IPS-NIHi7 (cell line): ENCODE results near the gene NR5A2.
A peak's percentile ranks its signal among the peaks of the same experiment; 100 is the strongest.

Source experiments
- DNase-seq: peaks from one replicate; pipeline ENCODE4 v3.0.0; 2012; ENCODE audit warnings: mixed read lengths; ENCODE audit errors: extremely low spot score

Gene NR5A2

GRCh38 chr1:200072636-200073285 is 45.3 kb downstream of the NR5A2 start:
- DNase-seq, result no peak

GRCh38 chr1:200073286-200073637 is 45.8 kb downstream of the NR5A2 start:
- DNase-seq, result no peak

DNA sequence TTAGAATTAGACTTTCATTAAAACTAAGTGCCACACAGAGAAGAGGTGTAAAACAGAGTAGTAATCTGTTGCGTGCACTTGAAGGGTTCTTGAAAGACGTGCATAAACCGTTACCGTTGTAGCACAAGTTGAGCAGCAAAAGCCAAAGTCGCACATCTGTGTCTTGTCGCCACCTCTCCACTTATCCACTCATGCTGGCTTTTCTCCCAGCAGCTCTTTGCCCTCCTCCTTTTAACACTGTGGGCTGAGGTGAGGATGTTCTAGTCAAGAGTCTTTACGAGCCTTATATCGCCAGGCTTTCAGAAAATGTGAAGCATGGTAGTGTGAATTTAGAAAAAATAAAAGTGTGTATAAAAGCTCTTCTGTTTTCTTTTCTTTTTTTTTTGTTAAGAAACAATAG is 48.0 kb downstream of the NR5A2 start:
- no peak for DNase-seq

DNA sequence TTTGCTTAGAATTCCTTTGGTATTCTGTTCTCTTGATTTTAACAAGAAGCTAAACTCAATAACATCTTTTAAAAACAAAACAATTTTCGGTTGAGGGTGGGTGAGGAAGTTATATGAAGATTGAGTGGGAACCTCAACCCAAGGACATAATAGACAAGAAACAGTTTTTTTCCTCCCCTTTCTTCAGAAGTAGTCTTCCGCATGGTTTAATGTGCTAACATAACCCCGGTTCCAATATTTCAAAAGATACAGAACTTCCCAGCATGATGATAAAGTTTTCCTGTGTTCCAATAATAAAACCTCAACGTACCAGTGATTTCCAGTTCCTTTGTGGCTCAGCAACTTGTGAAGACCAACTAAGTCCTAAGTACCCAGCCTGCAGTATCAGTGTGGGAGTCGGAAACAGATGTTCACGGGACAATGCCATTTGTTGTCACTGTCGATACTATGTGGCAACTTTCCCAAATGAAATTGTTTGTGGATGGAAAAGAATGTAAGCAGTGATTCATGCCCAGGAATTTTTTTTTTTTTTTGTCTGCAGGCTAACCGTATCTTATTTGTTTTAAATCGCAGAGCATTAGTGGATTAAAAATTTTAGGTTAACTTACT is 48.5 kb downstream of the NR5A2 start:
- DNase-seq, result no peak

DNA sequence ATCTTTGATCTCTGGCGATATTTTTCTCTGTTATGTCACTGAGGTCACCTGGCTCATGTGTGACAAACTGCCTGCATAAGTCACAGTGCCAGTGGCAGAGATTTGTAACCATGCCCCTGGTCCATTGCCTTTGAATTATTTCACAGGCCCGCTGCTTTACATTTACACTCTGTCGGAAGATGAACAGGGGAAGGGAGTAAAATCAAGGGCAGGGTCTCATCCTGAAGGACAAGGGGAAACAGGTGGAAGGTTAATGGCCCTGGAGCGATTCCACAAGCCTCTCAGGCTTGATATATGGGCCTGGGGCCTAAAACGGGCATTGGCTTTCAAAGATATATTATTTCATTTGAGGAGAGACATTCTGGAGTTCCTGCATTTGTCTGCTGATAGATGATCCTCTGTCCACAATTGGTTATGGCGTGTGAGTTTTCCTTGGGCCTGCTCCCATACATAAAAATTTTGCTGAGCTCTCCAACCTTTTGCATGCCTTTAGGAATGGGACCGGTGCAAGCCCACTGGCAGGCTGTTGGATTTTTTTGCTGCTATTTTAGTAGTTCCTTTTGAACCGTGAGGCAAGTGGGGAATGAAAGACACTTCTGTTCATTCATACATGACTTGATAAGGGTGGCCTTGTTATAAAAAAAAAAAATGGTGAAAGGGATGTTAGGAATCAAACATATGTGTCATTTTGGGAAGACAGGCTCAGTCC is 51.9 kb downstream of the NR5A2 start:
- no peak for DNase-seq

DNA sequence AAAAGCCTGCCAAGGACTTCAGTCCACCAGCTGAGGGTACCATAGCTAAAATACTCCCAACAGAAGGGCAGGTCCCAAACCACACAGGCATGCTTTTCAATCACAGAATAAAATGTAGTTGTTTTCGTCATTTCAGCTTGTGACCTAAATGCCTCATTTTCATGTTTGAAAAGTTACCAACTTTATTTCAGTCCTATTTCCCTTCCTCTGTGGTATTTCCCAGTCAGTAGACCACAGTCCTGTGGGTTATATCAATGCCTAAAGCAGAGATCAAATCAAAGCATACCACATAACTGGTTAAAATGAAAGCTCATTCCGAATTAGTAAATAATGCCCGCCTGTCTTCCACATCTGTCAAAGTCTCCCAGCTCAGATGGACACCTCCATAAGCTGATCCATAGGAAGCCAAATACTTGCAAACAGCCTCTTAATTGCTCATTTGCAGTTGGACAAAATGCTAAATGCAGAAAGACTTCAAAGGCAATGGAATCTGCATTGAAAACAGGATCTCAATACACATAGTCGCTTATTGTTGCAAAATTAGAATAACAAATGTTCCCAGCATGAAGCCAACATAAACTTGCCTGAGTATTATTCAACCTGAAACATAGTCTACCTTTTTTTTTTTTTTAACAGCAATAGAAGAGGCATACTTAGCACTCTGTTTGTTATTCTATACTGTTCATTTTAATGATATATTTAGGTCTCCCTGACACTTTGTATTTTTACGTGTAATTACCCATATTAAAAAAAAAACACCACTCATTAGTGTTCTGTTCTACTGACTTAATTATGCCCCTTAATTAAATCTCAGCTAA is 53.9 kb downstream of the NR5A2 start:
- no peak for DNase-seq

- peak; percentile 24 for DNase-seq
Measured at GRCh38 chr1:200081969-200082245, 54.4 kb downstream of the NR5A2 start.

GRCh38 chr1:200082329-200082728 is 54.8 kb downstream of the NR5A2 start:
- DNase-seq, result no peak

DNA sequence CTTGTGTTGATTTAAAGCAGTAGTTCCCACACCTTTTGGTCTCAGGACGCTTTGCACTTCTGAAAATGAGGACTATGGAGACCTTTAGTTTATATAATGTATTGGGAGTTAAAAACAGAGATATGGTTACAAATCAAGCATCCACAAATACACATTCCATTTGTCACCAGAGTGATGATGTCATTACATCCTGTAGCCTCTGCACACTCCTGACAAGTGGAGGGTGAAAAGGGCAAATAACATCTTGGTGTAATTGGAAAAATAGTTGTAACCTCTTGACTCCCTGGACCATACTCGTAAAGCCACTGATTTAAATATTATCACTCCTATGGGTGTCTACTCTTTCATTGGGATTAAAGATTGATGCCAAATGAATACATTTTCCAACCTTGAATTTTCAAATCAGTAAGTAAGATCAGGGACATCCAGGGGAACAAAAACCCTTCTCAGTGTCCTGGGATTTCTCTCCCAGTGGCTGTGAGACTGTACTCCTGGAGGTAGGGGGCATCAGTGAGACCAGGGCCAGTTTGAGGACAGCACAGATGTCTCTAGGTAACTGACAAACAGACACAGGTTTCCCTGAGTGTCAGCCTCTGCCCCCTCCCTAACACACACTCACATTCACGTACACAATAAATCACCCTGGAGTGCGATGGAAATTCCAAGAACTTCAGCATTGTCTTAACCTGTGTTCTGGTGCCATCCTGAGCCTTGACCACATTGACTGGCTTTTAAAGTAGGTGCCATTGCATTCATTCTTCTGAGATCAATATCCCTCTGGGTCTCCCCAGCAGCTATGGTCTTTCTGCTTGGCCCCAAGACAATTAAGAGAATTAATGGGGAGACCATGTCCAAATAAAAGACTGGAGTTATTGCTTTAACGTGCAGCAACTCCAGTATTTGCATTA is 63.0 kb downstream of the NR5A2 start:
- peak; percentile 67 for DNase-seq

GRCh38 chr1:200095057-200095577 is 67.6 kb downstream of the NR5A2 start:
- DNase-seq, result no peak

GRCh38 chr1:200096774-200097173 is 69.3 kb downstream of the NR5A2 start:
- DNase-seq, result no peak

GRCh38 chr1:200099040-200099439 is 71.5 kb downstream of the NR5A2 start:
- DNase-seq, result no peak

DNA sequence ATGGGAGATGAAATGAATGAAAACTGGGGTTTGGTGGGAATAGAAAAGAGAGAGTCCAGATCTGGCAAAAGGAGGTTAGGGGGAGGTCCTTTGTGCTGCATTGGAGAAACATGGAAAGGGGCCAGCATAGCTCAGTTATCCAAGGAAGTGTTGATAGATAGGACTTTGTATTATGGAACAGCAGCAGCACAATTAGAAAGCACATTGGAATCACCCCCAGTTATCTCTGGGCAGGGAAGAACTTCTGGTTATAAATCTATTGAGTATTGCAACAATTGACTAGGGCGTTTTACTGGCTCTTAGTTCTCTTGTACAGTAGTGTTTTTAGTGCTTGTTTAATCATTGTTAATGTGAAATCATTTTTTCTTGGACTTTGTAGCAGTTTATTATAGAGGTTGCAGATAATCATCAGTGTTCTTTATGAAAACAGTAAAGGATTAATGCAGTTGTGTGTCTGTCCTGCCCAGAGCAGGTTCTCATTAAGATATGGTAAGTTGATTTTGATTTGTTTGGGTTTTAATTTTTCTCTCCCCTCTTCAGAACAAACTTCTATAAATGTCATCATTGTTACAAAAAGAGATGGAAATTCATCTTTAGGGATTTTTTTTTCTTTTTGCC is 76.6 kb downstream of the NR5A2 start:
- no peak for DNase-seq

- DNase-seq, result no peak
Measured at GRCh38 chr1:200107004-200107470, 79.5 kb downstream of the NR5A2 start.

DNA sequence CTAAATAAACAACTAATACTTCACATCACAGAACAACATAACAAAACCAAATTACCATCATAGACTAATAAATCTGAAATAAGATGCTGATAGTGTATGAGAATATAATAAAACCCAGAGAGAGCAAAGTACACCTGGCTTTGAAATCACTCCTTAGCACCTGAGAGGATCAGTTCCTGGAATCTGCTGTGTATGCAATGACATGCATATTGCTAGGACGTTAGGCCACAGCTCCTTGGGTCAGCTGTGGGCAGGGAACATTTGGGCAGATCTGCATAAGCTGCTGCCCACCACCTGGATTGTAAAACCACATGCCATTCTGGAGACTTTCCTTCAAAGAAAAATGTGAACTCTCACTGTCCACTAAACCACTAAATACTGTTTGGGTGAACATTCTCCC is 81.1 kb downstream of the NR5A2 start:
- DNase-seq, result no peak

GRCh38 chr1:200112290-200112689 is 84.8 kb downstream of the NR5A2 start:
- DNase-seq, result no peak

- no peak for DNase-seq
Measured at GRCh38 chr1:200115532-200115931, 88.0 kb downstream of the NR5A2 start.

DNA sequence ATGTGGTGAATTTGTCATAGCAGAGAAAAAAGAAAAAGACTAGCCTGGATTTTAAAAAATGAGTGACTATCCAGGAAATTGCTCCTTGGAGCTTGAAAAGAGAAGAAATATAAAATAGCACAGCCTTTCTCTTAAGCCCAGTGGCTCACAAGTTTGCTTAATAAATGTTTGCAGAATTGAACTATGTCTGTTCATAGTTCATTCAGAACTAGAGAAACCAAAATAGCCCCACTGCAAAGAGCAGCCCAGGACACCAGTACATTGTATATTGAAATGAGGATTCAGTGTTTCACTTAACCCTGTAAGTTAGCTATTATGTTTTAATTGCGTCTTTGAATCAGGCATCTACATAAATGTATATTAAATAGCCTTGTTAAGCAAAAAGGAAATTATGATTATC is 88.8 kb downstream of the NR5A2 start:
- no peak for DNase-seq

- no peak for DNase-seq
Measured at GRCh38 chr1:200118779-200119505, 91.4 kb downstream of the NR5A2 start.

DNA sequence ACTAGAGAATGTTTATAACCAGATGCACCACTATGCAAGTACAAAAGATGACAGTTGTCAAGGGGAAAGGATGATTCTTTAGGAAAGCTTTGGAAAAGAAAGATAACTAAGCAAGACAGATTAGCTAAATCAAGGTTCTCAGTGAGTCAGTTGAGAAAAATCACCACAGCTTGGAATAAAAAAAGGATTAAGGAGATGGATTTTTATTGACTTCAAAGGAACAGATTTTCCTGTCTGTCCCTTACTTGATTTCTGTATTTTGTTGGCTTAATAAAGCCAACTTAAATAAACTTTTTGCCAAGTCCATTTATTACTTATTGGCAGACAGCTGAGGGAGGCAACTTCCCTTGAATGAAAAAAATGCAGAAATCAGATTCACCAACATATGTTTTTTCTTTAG is 93.9 kb downstream of the NR5A2 start:
- DNase-seq, result no peak
